Measurements from ENCODE around the gene ALK.

DNA sequence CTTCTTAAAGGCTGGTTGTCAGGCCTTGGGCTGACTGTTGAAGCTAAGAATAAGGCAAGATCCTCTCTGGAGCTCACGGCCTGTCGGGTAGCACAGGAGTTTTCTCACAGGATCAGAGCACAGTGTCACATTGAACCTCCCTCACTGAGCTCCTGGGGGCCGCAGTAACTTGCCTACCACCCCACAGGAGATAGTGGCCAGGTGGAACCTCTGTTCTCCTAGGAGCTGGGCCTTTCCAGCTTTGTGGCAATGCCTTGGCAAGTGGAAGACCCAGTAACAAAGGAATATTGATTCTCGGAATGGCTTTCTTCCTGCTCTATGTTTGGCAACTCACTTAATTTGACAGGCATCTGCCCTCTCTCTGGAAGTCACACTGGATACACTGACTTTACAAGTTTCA lies 1.2 kb upstream of the ALK start:
- TF ChIP-seq, protein P1, sequence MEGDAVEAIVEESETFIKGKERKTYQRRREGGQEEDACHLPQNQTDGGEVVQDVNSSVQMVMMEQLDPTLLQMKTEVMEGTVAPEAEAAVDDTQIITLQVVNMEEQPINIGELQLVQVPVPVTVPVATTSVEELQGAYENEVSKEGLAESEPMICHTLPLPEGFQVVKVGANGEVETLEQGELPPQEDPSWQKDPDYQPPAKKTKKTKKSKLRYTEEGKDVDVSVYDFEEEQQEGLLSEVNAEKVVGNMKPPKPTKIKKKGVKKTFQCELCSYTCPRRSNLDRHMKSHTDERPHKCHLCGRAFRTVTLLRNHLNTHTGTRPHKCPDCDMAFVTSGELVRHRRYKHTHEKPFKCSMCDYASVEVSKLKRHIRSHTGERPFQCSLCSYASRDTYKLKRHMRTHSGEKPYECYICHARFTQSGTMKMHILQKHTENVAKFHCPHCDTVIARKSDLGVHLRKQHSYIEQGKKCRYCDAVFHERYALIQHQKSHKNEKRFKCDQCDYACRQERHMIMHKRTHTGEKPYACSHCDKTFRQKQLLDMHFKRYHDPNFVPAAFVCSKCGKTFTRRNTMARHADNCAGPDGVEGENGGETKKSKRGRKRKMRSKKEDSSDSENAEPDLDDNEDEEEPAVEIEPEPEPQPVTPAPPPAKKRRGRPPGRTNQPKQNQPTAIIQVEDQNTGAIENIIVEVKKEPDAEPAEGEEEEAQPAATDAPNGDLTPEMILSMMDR (IDR thresholded peaks at IDR 0.05) = no peak
- no peak for TF ChIP-seq POLR2A (IDR thresholded peaks at IDR 0.05)
- TF ChIP-seq EP300 (IDR thresholded peaks at IDR 0.05) = no peak
- TF ChIP-seq POLR2AphosphoS5 (IDR thresholded peaks at IDR 0.05) = no peak
